H1 (cell line): ENCODE results near the gene MOK. TPM values are rescaled to one million over a fixed set of nuclear protein-coding genes. Genes with fewer than 3 reads are reported as not detected.

ENCODE experiments used
- CTCF ChIA-PET: fragments of 300-600 bp; sonication (Branson Sonifier 250); formaldehyde crosslinking; loops from one replicate; lab custom pipeline; 2021; ENCODE audit not compliant: partially characterized antibody; lab: Charles Lee
- POLR2A ChIA-PET: fragments of 300-600 bp; sonication (Branson Sonifier 250); formaldehyde crosslinking; loops from one replicate; lab custom pipeline; 2021; ENCODE audit warnings: inconsistent platforms; ENCODE audit not compliant: partially characterized antibody; lab: Charles Lee
- DNase-seq, 2 experiments: peaks; one replicate each; pipeline versions ENCODE4 v3.0.0 to v3.0.0-alpha.2; 2010 to 2022; ENCODE audit warnings: low spot score in 2 of 2, low read depth in 1 of 2, mixed read lengths in 1 of 2
- FAIRE-seq: peaks from 2 replicates; lab custom pipeline; 2011; peaks lifted over from hg19 to GRCh38; lab: Jason Lieb, UNC
- H2AFZ ChIP-seq: 2 replicates; pipeline ENCODE4 v1.8.1; 2012; ENCODE audit warnings: low read length, inconsistent platforms
- H2AK5ac ChIP-seq: 2 replicates; pipeline ENCODE4 v1.6.1; 2013; ENCODE audit warnings: low read depth, low read length
- H2BK120ac ChIP-seq: replicated peaks from 2 replicates; pipeline ENCODE3; 2013; ENCODE audit warnings: low read depth, low read length, inconsistent platforms
- H2BK12ac ChIP-seq: 2 replicates; pipeline ENCODE4 v1.6.1; 2013; ENCODE audit warnings: low read depth, low read length
- H2BK15ac ChIP-seq: 2 replicates; pipeline ENCODE4 v1.6.1; 2013; ENCODE audit warnings: low read length
- H2BK20ac ChIP-seq: 2 replicates; pipeline ENCODE4 v1.6.1; 2013; ENCODE audit warnings: low read length
- H2BK5ac ChIP-seq: 2 replicates; pipeline ENCODE4 v1.6.1; 2013; ENCODE audit warnings: low read depth, low read length
- H3K14ac ChIP-seq: 2 replicates; pipeline ENCODE4 v1.6.1; 2013; ENCODE audit warnings: inconsistent platforms; ENCODE audit not compliant: insufficient read length
- H3K18ac ChIP-seq: 2 replicates; pipeline ENCODE4 v1.6.1; 2013; ENCODE audit warnings: low read length; ENCODE audit errors: extremely low read depth
- H3K23ac ChIP-seq: 2 replicates; pipeline ENCODE4 v1.6.1; 2013; ENCODE audit warnings: inconsistent platforms; ENCODE audit not compliant: insufficient read length
- H3K23me2 ChIP-seq: 2 replicates; pipeline ENCODE4 v1.6.1; 2013; ENCODE audit warnings: low read depth, low read length
- H3K27ac ChIP-seq: 2 replicates; pipeline ENCODE4 v1.6.1; 2011; ENCODE audit warnings: low read depth, low read length, inconsistent platforms
- H3K27me3 ChIP-seq, 4 experiments: replicated peaks in 1 of 4; 1 replicate in 1 of 4; 2 replicates in 3 of 4; pipeline versions ENCODE4 v1.6.1 to v1.8.1; 2011 to 2013; ENCODE audit warnings: low read length in 3 of 4, mild to moderate bottlenecking in 3 of 4, inconsistent platforms in 2 of 4, mixed read lengths in 2 of 4, moderate library complexity in 1 of 4; ENCODE audit not compliant: control insufficient read depth in 3 of 4, insufficient read depth in 3 of 4; ENCODE audit errors: extremely low read depth in 1 of 4
- H3K36me3 ChIP-seq, 4 experiments: 2 replicates each; pipeline versions ENCODE4 v1.6.1 to v1.8.1; 2011 to 2013; ENCODE audit warnings: mild to moderate bottlenecking in 4 of 4, low read length in 3 of 4, moderate library complexity in 2 of 4, control low read depth in 1 of 4, inconsistent platforms in 1 of 4; ENCODE audit not compliant: insufficient read depth in 4 of 4, control insufficient read depth in 2 of 4
- H3K4ac ChIP-seq: replicated peaks from 2 replicates; pipeline ENCODE3; 2013; ENCODE audit warnings: low read length, low read depth, mixed read lengths, inconsistent platforms; ENCODE audit not compliant: insufficient read length
- H3K4me1 ChIP-seq, 4 experiments: replicated peaks in 1 of 4; 1 replicate in 1 of 4; 2 replicates in 3 of 4; pipeline versions ENCODE4 v1.6.1 to v1.8.1; 2011 to 2013; ENCODE audit warnings: low read length in 3 of 4, inconsistent platforms in 2 of 4, mixed read lengths in 1 of 4; ENCODE audit not compliant: insufficient read depth in 4 of 4, control insufficient read depth in 3 of 4
- H3K4me2 ChIP-seq, 2 experiments: 2 replicates each; pipeline versions ENCODE4 v1.6.1 to v1.8.1; 2011 to 2013; ENCODE audit warnings: low read depth in 2 of 2, low read length in 2 of 2, control low read depth in 1 of 2, inconsistent platforms in 1 of 2, mild to moderate bottlenecking in 1 of 2; ENCODE audit not compliant: insufficient read depth in 1 of 2
- H3K4me3 ChIP-seq, 4 experiments: fragments of 200-600, 300-600 bp in 1 of 4; sonication (generic), shearing (Covaris generic), sonication (Bioruptor Twin) in 1 of 4; 2 replicates each; pipeline versions ENCODE4 v1.5.1 to v1.8.1; 2011 to 2016; ENCODE audit warnings: low read length in 4 of 4, low read depth in 3 of 4, control low read depth in 2 of 4, inconsistent platforms in 2 of 4, mild to moderate bottlenecking in 2 of 4, mixed read lengths in 1 of 4, moderate library complexity in 1 of 4; ENCODE audit not compliant: insufficient read depth in 2 of 4; ENCODE audit errors: extremely low read depth in 1 of 4
- H3K56ac ChIP-seq: replicated peaks from 2 replicates; pipeline ENCODE3; 2013; ENCODE audit warnings: low read depth, mild to moderate bottlenecking, mixed read lengths, low read length, inconsistent platforms; ENCODE audit not compliant: insufficient read length
- H3K79me1 ChIP-seq: 2 replicates; pipeline ENCODE4 v1.6.1; 2013; ENCODE audit warnings: low read depth, low read length, control low read depth
- H3K79me2 ChIP-seq, 2 experiments: 2 replicates each; pipeline versions ENCODE4 v1.6.1 to v1.8.1; 2012 to 2013; ENCODE audit warnings: low read length in 2 of 2, mild to moderate bottlenecking in 2 of 2, inconsistent platforms in 1 of 2; ENCODE audit not compliant: insufficient read depth in 2 of 2, control insufficient read depth in 1 of 2
- H3K9ac ChIP-seq, 4 experiments: replicated peaks in 1 of 4; 1 replicate in 1 of 4; 2 replicates in 3 of 4; pipeline versions ENCODE4 v1.6.1 to v1.8.1; 2011 to 2013; ENCODE audit warnings: low read depth in 3 of 4, low read length in 3 of 4, control low read depth in 2 of 4, mild to moderate bottlenecking in 2 of 4, moderate library complexity in 2 of 4, inconsistent platforms in 1 of 4; ENCODE audit errors: extremely low read depth in 1 of 4
- H3K9me3 ChIP-seq, 2 experiments: 2 replicates each; pipeline versions ENCODE4 v1.6.1 to v1.8.1; 2012 to 2013; ENCODE audit warnings: mild to moderate bottlenecking in 2 of 2, moderate library complexity in 2 of 2, control low read depth in 1 of 2, inconsistent platforms in 1 of 2, low read depth in 1 of 2, low read length in 1 of 2, mixed read lengths in 1 of 2; ENCODE audit not compliant: insufficient read depth in 2 of 2
- H4K20me1 ChIP-seq, 2 experiments: replicated peaks in 1 of 2; 2 replicates each; pipeline versions ENCODE3 to v1.8.1; 2011 to 2013; ENCODE audit warnings: inconsistent platforms in 2 of 2, low read length in 2 of 2, mild to moderate bottlenecking in 1 of 2; ENCODE audit not compliant: insufficient read depth in 2 of 2, control insufficient read depth in 1 of 2
- H4K5ac ChIP-seq: 2 replicates; pipeline ENCODE4 v1.6.1; 2013; ENCODE audit warnings: low read length, low read depth, mixed read lengths, inconsistent platforms; ENCODE audit not compliant: insufficient read length
- H4K8ac ChIP-seq: 2 replicates; pipeline ENCODE4 v1.8.0; 2013; ENCODE audit warnings: mild to moderate bottlenecking, moderate library complexity, low read length, inconsistent platforms; ENCODE audit not compliant: insufficient read depth; ENCODE audit errors: extremely low read depth
- H4K91ac ChIP-seq: replicated peaks from 2 replicates; pipeline ENCODE3; 2013; ENCODE audit warnings: low read length, mixed read lengths, inconsistent platforms; ENCODE audit not compliant: insufficient read length
- ASH2L ChIP-seq: fragments of 200-600, 300-600 bp; sonication (generic); IDR thresholded peaks from one replicate; pipeline ENCODE4 v1.7.1; 2017; ENCODE audit warnings: low read length
- ATF2 ChIP-seq: IDR thresholded peaks from 2 replicates; pipeline ENCODE4 v1.6.1; 2012; ENCODE audit warnings: low read length, inconsistent platforms
- BACH1 ChIP-seq: IDR thresholded peaks from 2 replicates; pipeline ENCODE4 v1.6.1; 2012; ENCODE audit warnings: low read length, improper control_type of control experiment
- CEBPB ChIP-seq: IDR thresholded peaks from 2 replicates; pipeline ENCODE4 v1.6.1; 2012; ENCODE audit warnings: low read depth, low read length
- EZH2 ChIP-seq: fragments of 200-600 bp; sonication (generic); IDR thresholded peaks from 2 replicates; pipeline ENCODE4 v1.7.1; 2012; ENCODE audit warnings: low read depth, mild to moderate bottlenecking, moderate library complexity, low read length, inconsistent platforms; ENCODE audit not compliant: severe bottlenecking
- FOSL1 ChIP-seq: IDR thresholded peaks from 2 replicates; pipeline ENCODE4 v1.6.1; 2011; ENCODE audit warnings: mild to moderate bottlenecking, low read depth, low read length, moderate library complexity; ENCODE audit not compliant: insufficient read depth
- GTF2F1 ChIP-seq: IDR thresholded peaks from 2 replicates; pipeline ENCODE4 v1.6.1; 2012; ENCODE audit warnings: low read depth, low read length, improper control_type of control experiment, borderline replicate concordance
- HDAC6 ChIP-seq: IDR thresholded peaks from one replicate; pipeline ENCODE4 v1.7.1; 2012; ENCODE audit warnings: low read depth, mild to moderate bottlenecking, inconsistent platforms, low read length, moderate library complexity
- JUND ChIP-seq: IDR thresholded peaks from 2 replicates; pipeline ENCODE4 v1.6.1; 2011; ENCODE audit warnings: mild to moderate bottlenecking, improper control_type of control experiment, low read length
- KDM1A ChIP-seq: fragments of 200-600, 300-600 bp; sonication (generic); IDR thresholded peaks from 2 replicates; pipeline ENCODE4 v1.7.1; 2016; ENCODE audit warnings: mild to moderate bottlenecking, low read length, borderline replicate concordance
- MAFK ChIP-seq: IDR thresholded peaks from 2 replicates; pipeline ENCODE4 v1.6.1; 2012; ENCODE audit warnings: low read depth, mild to moderate bottlenecking, improper control_type of control experiment, low read length
- TCF12 ChIP-seq: IDR thresholded peaks from 2 replicates; pipeline ENCODE4 v1.6.1; 2011; ENCODE audit warnings: low read depth, mild to moderate bottlenecking, low read length
- YY1 ChIP-seq: IDR thresholded peaks from 2 replicates; pipeline ENCODE4 v1.6.1; 2011; ENCODE audit warnings: low read depth, mild to moderate bottlenecking, low read length
- WGBS, 2 experiments: shearing (Covaris generic) in 1 of 2; methylation state at CpG; one replicate each; pipeline versions ENCODE4 v1.1.6 to v1.1.7; 2013 to 2015; ENCODE audit warnings: low lambda C conversion rate in 2 of 2, mixed read lengths in 2 of 2, inconsistent platforms in 1 of 2, low coverage in 1 of 2, missing lambda C conversion rate in 1 of 2; ENCODE audit not compliant: insufficient replicate concordance in 2 of 2, insufficient coverage in 1 of 2, insufficient read length in 1 of 2; ENCODE audit errors: extremely low coverage in 1 of 2, missing lambda C conversion rate in 1 of 2; 5-methylcytosine and 5-hydroxymethylcytosine counted together
- polyA plus RNA-seq, 7 experiments: library from polyadenylated mRNA; depleted of rRNA in 3 of 7; stranded (reverse) in 5 of 7; unstranded in 2 of 7; fragments of >200 nt in 5 of 7; fragments of 200-250 nt in 2 of 7; gene quantifications; 1 replicate in 5 of 7; 2 replicates in 1 of 7; 4 replicates in 1 of 7; pipeline versions ENCODE4 v1.2.1 to v1.2.3, GENCODE V29; 2011 to 2013; ENCODE audit warnings: missing spikeins in 2 of 7, mixed read lengths in 2 of 7
- total RNA-seq: library from RNA; stranded (reverse); fragmentation: NEBNext Ultra II Directional; extraction: Animal tissue kit (Norgen Biotek cat#: 25700); gene quantifications from 2 replicates; pipeline ENCODE4 v1.2.1, GENCODE V29; 2021

Gene MOK
- total and polyA plus RNA-seq, 2 of the 8 experiments (the other 6 are each of a cell fraction or from before 2014, with no cell fraction given) = 2.1 to 2.5 TPM

- Histone ChIP-seq H3K9me3 (no peaks in the 10 kb centered on the region), H2BK5ac (no peak overlapping the region), H2AFZ (no peak overlapping the region), H3K18ac (no peak overlapping the region), H2BK12ac (no peak overlapping the region), H2AK5ac (no peak overlapping the region), H2BK120ac (no peak overlapping the region), H4K5ac (no peak overlapping the region), H3K79me2 (no peaks in the 10 kb centered on the region), H3K27me3 (no peaks in the 10 kb centered on the region), H3K4me1 (peaks cover 0 to 16% (median 6%) of the 10 kb centered on the region in 4 experiments; a peak in 6 of 7 replicates), H3K79me1 (peaks cover 6% of the 10 kb centered on the region), H2BK20ac (no peak overlapping the region), H3K4ac (no peak overlapping the region), H4K91ac (no peak overlapping the region), H3K56ac (no peak overlapping the region), H3K4me3 (no peak overlapping the region), H3K4me2 (no peak overlapping the region), H3K27ac (no peak overlapping the region), H3K36me3 (no peaks in the 10 kb centered on the region), H3K9ac (no peak overlapping the region), H4K8ac (no peak overlapping the region), H4K20me1 (peaks cover 4 to 8% of the 10 kb centered on the region in 2 experiments), H3K23me2 (no peaks in the 10 kb centered on the region), H3K23ac (no peak overlapping the region), H3K14ac (no peak overlapping the region), H2BK15ac (no peak overlapping the region)
- WGBS, 2 experiments = 93% methylated on average over 6 of the region's 6 CpGs; no CpG with 5 or more reads in 1 of the 2 experiments
- DNase-seq (no peak), FAIRE-seq (no peak)
- CTCF ChIA-PET = interaction anchor here (0.9 to 3.4 kb wide), 2 partner anchors 8 to 15 kb away, joined by 4 to 17 read pairs; no protein-coding TSS in a partner anchor
- POLR2A ChIA-PET = interaction anchor here (1.2 kb wide), 1 partner anchor 9 kb away, joined by 4 read pairs; no protein-coding TSS in a partner anchor
- TF ChIP-seq TCF12 (no peak), HDAC6 (no peak), ATF2 (no peak), KDM1A (no peak), MAFK (no peak), FOSL1 (no peak), YY1 (no peak), GTF2F1 (no peak), JUND (no peak), EZH2 (no peak), CEBPB (no peak), ASH2L (no peak), BACH1 (no peak)
Measured at GRCh38 chr14:102223682-102224081, 81.3 kb downstream of the MOK start.
